HEK293 (cell line): ENCODE data around the gene METTL2A.
"Not testable (repeated sequence)": the region's sequence is repeated elsewhere in the genome, so short reads cannot be mapped to it uniquely, and the experiment has no call there.

Source experiments
- AEBP2 ChIP-seq: fragments of 450-650 bp; formaldehyde crosslinking; IDR thresholded peaks from 2 replicates; pipeline ENCODE4 v1.5.1; 2016; ENCODE audit warnings: missing biosample characterization, missing genetic modification characterization, borderline replicate concordance
- CTCF ChIP-seq: fragments of 450-650 bp; formaldehyde crosslinking; IDR thresholded peaks from 2 replicates; pipeline ENCODE4 v1.5.1; 2016; ENCODE audit warnings: missing biosample characterization, missing genetic modification characterization
- KLF16 ChIP-seq: fragments of 450-650 bp; formaldehyde crosslinking; IDR thresholded peaks from 2 replicates; pipeline ENCODE4 v1.5.1; 2017; ENCODE audit warnings: missing biosample characterization, missing genetic modification characterization
- SETDB1 ChIP-seq: IDR thresholded peaks from one replicate; pipeline ENCODE4 v1.6.1; 2017; ENCODE audit warnings: mild to moderate bottlenecking, low read length, moderate library complexity, mixed read lengths; ENCODE audit not compliant: insufficient read length
- SP2 ChIP-seq: fragments of 450-650 bp; formaldehyde crosslinking; IDR thresholded peaks from 2 replicates; pipeline ENCODE4 v1.5.1; 2016; ENCODE audit warnings: missing biosample characterization, missing genetic modification characterization
- ZFHX2 ChIP-seq: fragments of 450-650 bp; formaldehyde crosslinking; conservative IDR thresholded peaks from 2 replicates; pipeline ENCODE4 v1.5.1; 2016; ENCODE audit warnings: missing biosample characterization, missing genetic modification characterization
- ZNF175 ChIP-seq: fragments of 450-650 bp; formaldehyde crosslinking; IDR thresholded peaks from 2 replicates; pipeline ENCODE4 v1.5.1; 2016; ENCODE audit warnings: missing biosample characterization, missing genetic modification characterization
- ZNF214 ChIP-seq: fragments of 450-650 bp; formaldehyde crosslinking; IDR thresholded peaks from 2 replicates; pipeline ENCODE4 v1.5.1; 2017; ENCODE audit warnings: missing biosample characterization, mild to moderate bottlenecking, missing genetic modification characterization, borderline replicate concordance
- ZNF362 ChIP-seq: fragments of 450-650 bp; formaldehyde crosslinking; IDR thresholded peaks from 2 replicates; pipeline ENCODE4 v1.5.1; 2016; ENCODE audit warnings: missing biosample characterization, missing genetic modification characterization
- ZNF639 ChIP-seq: fragments of 450-650 bp; formaldehyde crosslinking; IDR thresholded peaks from 2 replicates; pipeline ENCODE4 v1.5.1; 2016; ENCODE audit warnings: missing biosample characterization, missing genetic modification characterization
- ZNF777 ChIP-seq: fragments of 450-650 bp; formaldehyde crosslinking; IDR thresholded peaks from 2 replicates; pipeline ENCODE4 v1.5.1; 2017; ENCODE audit warnings: missing biosample characterization, missing genetic modification characterization, borderline replicate concordance
- ZSCAN4 ChIP-seq: fragments of 450-650 bp; formaldehyde crosslinking; IDR thresholded peaks from 2 replicates; pipeline ENCODE4 v1.5.1; 2017; ENCODE audit warnings: missing biosample characterization, missing genetic modification characterization

- TF ChIP-seq CTCF (tag by site-specific recombination); ZNF175 (tag by site-specific recombination); ZNF639; ZNF777; SP2 (tag by site-specific recombination); KLF16 (tag by site-specific recombination); AEBP2 (tag by site-specific recombination); SETDB1; ZFHX2; ZNF214 (tag by site-specific recombination); ZNF362 (tag by site-specific recombination); ZSCAN4 (tag by site-specific recombination): not testable (repeated sequence)
Observed at GRCh38 chr17:62478880-62479638, 55.4 kb downstream of the METTL2A start.
